SK-MEL-5 (cell line): Measurements from ENCODE around the gene SKAP2. TPM values are rescaled to one million over a fixed set of nuclear protein-coding genes. Genes with fewer than 3 reads are reported as not detected.

Source experiments
- DNase-seq: peaks from one replicate; pipeline ENCODE4 v3.0.0-alpha.2; 2016; ENCODE audit warnings: low read depth, low spot score
- in situ Hi-C: cut with HindIII; loops from 2 replicates; pipeline ENCODE4 v1.10.0; 2016; ENCODE audit warnings: low sequenced_read_pairs, high pct_unique_total_duplicates, low pct_unique_long_range_greater_than_20kb
- total RNA-seq: library from RNA; depleted of rRNA; stranded (reverse); fragments of >200 nt; shearing (Covaris generic); gene quantifications from 2 replicates; pipeline ENCODE4 v1.2.3, GENCODE V29; 2014

Gene SKAP2
- total RNA-seq, 1 experiment from 2014 or later = 37.1 TPM

DNA sequence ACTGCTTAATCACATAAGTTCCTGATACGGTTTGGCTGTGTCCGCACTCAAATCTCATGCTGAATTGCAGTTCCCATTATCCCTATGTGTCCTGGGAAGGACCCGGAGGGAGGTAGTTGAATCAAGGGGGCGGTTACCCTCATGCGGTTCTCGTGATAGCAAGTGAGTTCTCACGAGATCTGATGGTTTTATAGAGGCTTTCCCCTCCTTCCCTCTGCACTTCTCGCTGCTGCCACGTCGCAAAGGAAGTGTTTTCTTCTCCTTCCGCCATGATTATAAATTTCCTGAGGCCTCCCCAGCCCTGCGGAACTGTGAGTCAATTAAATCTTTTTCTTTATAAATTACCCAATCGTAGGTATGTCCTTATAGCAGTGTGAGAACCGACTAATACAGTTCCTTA is 226.2 kb downstream of the SKAP2 start:
- no peak for DNase-seq
- in situ Hi-C loops = no loop called here

- in situ Hi-C loops = no loop called here
Observed at GRCh38 chr7:26637610-26638009, 226.8 kb downstream of the SKAP2 start.

GRCh38 chr7:26636808-26637207 is 227.6 kb downstream of the SKAP2 start:
- no peak for DNase-seq
- in situ Hi-C loops = no loop called here

More at GRCh38 chr7:26637610-26638009, 226.8 kb downstream of the SKAP2 start:
- no peak for DNase-seq

- DNase-seq = no peak
Observed at GRCh38 chr7:26633557-26633956, 230.8 kb downstream of the SKAP2 start.

GRCh38 chr7:26631601-26632000 is 232.8 kb downstream of the SKAP2 start:
- in situ Hi-C loops = no loop called here
- DNase-seq = no peak

More at GRCh38 chr7:26633557-26633956, 230.8 kb downstream of the SKAP2 start:
- in situ Hi-C loops = no loop called here

GRCh38 chr7:26630941-26631580 is 233.3 kb downstream of the SKAP2 start:
- no peak for DNase-seq
- in situ Hi-C loops = no loop called here

GRCh38 chr7:26630361-26630760 is 234.0 kb downstream of the SKAP2 start:
- in situ Hi-C loops = no loop called here
- DNase-seq = no peak

GRCh38 chr7:26629696-26630095 is 234.7 kb downstream of the SKAP2 start:
- in situ Hi-C loops = no loop called here
- no peak for DNase-seq

DNA sequence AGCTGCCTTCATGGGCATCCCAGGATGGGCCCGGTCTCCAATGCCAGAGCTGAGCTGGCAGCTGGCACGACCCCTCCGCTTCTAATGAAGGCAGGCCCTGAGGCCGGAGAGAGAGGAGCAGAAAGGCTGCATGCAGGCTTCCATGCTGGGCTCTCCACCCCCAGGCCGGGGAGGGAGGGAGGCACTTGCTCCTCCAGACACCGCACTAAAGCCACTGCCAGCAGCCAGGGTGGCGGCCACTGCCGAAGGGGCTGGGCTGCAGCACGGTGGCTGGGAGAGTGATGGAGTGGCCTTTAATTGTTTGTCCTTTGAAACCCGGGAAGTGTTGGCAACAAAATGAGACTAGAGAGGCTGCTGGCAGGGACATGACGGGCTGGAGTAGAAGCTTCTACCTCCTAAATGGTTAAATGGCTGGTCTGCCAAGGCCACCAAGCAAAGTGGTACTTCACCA is 236.5 kb downstream of the SKAP2 start:
- in situ Hi-C loops = no loop called here

DNA sequence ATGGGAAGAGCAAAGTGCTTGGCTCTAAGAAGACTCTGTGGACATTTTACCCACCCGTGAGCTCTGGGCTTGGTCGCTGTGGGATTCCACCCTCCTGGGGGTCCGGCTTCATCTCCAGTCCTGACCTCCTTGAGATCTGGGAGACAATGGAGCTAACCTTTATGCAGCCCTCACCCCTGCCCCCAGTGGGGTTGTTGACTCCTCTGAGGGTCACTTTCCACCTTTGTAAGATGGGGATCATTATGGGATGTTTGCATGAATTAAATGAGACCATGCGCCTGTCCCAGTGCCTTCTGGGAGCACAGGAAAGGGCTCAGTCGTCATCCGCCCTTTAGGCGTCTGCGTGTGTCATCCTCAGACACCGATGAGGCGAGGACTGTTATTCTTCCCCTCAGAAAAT is 237.2 kb downstream of the SKAP2 start:
- in situ Hi-C loops = no loop called here
- no peak for DNase-seq

More for the DNA sequence above, 236.5 kb downstream of the SKAP2 start:
- DNase-seq = no peak

DNA sequence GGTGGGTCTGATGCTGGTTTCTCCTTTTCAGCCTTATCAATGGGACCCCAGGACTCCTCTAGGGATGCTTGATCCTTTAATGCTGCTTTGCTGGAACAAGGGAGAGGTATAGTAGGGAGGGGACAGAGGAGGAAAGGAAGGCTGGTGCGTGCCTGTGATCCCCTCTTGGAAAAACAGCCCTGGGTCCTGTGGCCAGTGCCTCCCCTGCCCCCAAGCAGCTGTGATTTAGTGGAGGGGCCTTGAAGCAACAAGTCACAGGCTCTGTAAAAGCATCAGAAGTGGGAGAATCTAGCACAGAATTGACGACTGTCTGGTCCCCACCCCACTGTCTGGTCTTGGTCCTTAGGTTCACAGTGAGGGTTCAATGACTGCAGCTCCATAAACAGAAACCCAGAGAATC is 237.7 kb downstream of the SKAP2 start:
- in situ Hi-C loops = no loop called here
- no peak for DNase-seq

DNA sequence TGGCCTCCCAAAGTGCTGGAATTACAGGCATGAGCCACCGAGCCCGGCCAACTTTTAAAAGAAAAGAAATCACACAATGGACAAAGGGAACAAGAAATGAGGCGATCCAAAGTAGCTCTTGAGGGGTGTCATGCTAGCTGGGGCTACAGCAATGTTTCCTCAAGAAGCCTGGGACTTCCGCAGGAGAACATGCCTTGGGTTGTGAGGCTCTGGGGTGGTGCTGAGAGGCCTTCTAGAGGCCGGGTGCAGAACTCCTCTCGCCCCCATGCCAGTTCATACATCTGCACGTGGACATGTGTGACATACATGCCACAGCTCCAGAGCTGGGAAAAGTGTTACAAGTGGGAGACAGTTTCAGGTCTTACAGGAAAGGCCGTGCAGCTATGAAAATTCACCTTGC is 238.2 kb downstream of the SKAP2 start:
- DNase-seq = no peak
- in situ Hi-C loops = no loop called here

DNA sequence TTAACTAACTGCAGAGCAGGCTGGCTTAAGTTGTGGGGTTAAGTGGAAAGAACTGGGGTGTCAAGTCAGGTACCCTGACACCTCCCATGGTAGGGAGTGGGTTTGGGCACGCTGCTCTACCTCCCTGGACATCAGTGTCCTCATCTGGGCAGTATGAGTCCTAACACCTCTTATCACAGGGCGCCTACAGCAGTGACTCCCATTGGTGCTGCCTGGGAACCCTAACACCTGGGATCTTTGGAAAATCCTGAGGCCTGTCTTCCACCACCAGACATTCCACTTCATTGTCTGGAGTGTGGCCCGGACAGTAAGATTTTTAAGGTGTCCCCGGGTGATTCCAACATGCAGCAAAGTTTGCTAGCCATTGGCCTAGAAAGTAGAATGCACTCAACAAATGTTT is 239.1 kb downstream of the SKAP2 start:
- no peak for DNase-seq
- in situ Hi-C loops = no loop called here

- no peak for DNase-seq
- in situ Hi-C loops = no loop called here
Observed at GRCh38 chr7:26624839-26625238, 239.6 kb downstream of the SKAP2 start.

GRCh38 chr7:26624431-26624830 is 240.0 kb downstream of the SKAP2 start:
- in situ Hi-C loops = no loop called here
- DNase-seq = no peak

- peak; percentile 51 for DNase-seq
- in situ Hi-C loops = no loop called here
Observed at GRCh38 chr7:26620352-26620751, 244.0 kb downstream of the SKAP2 start.

GRCh38 chr7:26619348-26619984 is 244.9 kb downstream of the SKAP2 start:
- no peak for DNase-seq
- in situ Hi-C loops = no loop called here

- in situ Hi-C loops = no loop called here
- DNase-seq = no peak
Observed at GRCh38 chr7:26618898-26619297, 245.5 kb downstream of the SKAP2 start.

- DNase-seq = no peak
- in situ Hi-C loops = no loop called here
Observed at GRCh38 chr7:26618449-26618848, 245.9 kb downstream of the SKAP2 start.
